Common myeloid progenitor, CD34-positive (primary cell): Measurements from ENCODE around the gene RNF103.

Source experiments
- CTCF ChIA-PET: fragments of 350-600 bp; sonication (Branson Sonifier 250); formaldehyde crosslinking; loops from one replicate; lab custom pipeline; 2021; ENCODE audit warnings: antibody characterized with exemption; lab: Charles Lee
- POLR2A ChIA-PET: fragments of 350-600 bp; sonication (Branson Sonifier 250); formaldehyde crosslinking; loops from one replicate; lab custom pipeline; 2021; ENCODE audit warnings: antibody characterized with exemption; lab: Charles Lee
- DNase-seq, 3 donors: peaks; one replicate each; pipeline versions ENCODE4 v3.0.0 to v3.0.0-alpha.2; 2013
- H3K27ac ChIP-seq, 2 experiments: 1 replicate in 1 of 2; 2 replicates in 1 of 2; pipeline ENCODE4 v1.7.0; 2013; ENCODE audit warnings: inconsistent platforms in 2 of 2, low read length in 2 of 2, mild to moderate bottlenecking in 2 of 2, low read depth in 1 of 2, moderate library complexity in 1 of 2; ENCODE audit not compliant: severe bottlenecking in 2 of 2, insufficient read depth in 1 of 2, poor library complexity in 1 of 2
- H3K27me3 ChIP-seq, 5 experiments: replicated peaks in 2 of 5; 1 replicate in 3 of 5; 2 replicates in 2 of 5; pipeline versions ENCODE4 v1.6.1 to v1.7.0; 2013; ENCODE audit warnings: low read length in 4 of 5, mild to moderate bottlenecking in 2 of 5, moderate library complexity in 2 of 5, inconsistent platforms in 1 of 5; ENCODE audit not compliant: insufficient read depth in 5 of 5, control insufficient read depth in 4 of 5
- H3K36me3 ChIP-seq, 4 experiments: 1 replicate in 2 of 4; 2 replicates in 2 of 4; pipeline versions ENCODE4 v1.6.1 to v1.7.0; 2013; ENCODE audit warnings: low read length in 3 of 4, control low read depth in 1 of 4, mild to moderate bottlenecking in 1 of 4; ENCODE audit not compliant: control insufficient read depth in 4 of 4, insufficient read depth in 4 of 4
- H3K4me1 ChIP-seq, 4 experiments: 1 replicate in 3 of 4; 2 replicates in 1 of 4; pipeline versions ENCODE4 v1.6.1 to v1.7.1; 2013; ENCODE audit warnings: low read length in 3 of 4, mild to moderate bottlenecking in 3 of 4, control low read depth in 1 of 4, inconsistent platforms in 1 of 4, moderate library complexity in 1 of 4; ENCODE audit not compliant: control insufficient read depth in 4 of 4, insufficient read depth in 4 of 4; ENCODE audit errors: control extremely low read depth in 1 of 4
- H3K4me3 ChIP-seq, 7 experiments: 1 replicate in 4 of 7; 2 replicates in 3 of 7; pipeline versions ENCODE4 v1.5.1 to v1.7.0; 2013; ENCODE audit warnings: mild to moderate bottlenecking in 7 of 7, low read length in 6 of 7, moderate library complexity in 6 of 7, inconsistent platforms in 2 of 7, low read depth in 2 of 7, control low read depth in 1 of 7; ENCODE audit not compliant: insufficient read depth in 4 of 7, control insufficient read depth in 1 of 7; ENCODE audit errors: extremely low read depth in 1 of 7
- H3K9me3 ChIP-seq, 5 experiments: 1 replicate in 4 of 5; 2 replicates in 1 of 5; pipeline versions ENCODE4 v1.6.1 to v1.7.1; 2013; ENCODE audit warnings: low read length in 4 of 5, mild to moderate bottlenecking in 2 of 5, inconsistent platforms in 1 of 5, low read depth in 1 of 5, moderate library complexity in 1 of 5; ENCODE audit not compliant: control insufficient read depth in 4 of 5, insufficient read depth in 2 of 5; ENCODE audit errors: control extremely low read depth in 1 of 5
- WGBS: methylation state at CpG from one replicate; pipeline ENCODE4 v1.1.5; 2013; ENCODE audit not compliant: insufficient coverage; 5-methylcytosine and 5-hydroxymethylcytosine counted together

Gene RNF103

DNA sequence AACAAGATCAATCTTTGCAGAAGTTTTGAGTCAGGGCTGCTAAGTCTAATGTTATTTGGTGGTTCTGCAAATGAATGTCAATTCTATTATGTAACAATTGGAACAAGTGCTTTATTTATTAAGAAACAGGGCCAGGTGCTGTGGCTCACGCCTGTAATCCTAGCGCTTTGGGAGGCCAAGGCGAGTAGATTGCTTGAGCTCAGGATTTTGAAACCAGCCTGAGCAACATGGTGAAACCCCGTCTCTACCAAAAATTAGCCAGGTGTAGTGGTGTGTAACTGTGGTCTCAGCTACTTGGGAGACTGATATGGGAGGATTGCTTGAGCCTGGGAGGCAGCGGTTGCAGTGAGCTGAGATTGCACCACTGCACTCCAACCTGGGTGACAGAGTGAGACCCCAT is 13.2 kb upstream of the RNF103 start:
- H3K9me3 ChIP-seq: peaks cover 0 to 16% (median 0%) of the 10 kb centered on the region in 5 experiments
- DNase-seq: no peak
- no peak overlapping the region for H3K27ac ChIP-seq
- ChIA-PET CTCF (no interaction called here), POLR2A (interaction anchor here (0.6 kb wide), 1 partner anchor 37 kb away, joined by 4 read pairs; no protein-coding TSS in a partner anchor)
- no peaks in the 10 kb centered on the region for H3K27me3 ChIP-seq
- no peak overlapping the region for H3K4me3 ChIP-seq
- peaks cover 0 to 16% (median 4%) of the 10 kb centered on the region in 4 experiments for H3K4me1 ChIP-seq
- no peaks in the 10 kb centered on the region for H3K36me3 ChIP-seq
- 100% methylated on average over 4 of the region's 5 CpGs for WGBS

GRCh38 chr2:86634352-86634751 is 10.7 kb upstream of the RNF103 start:
- no peaks in the 10 kb centered on the region for H3K27me3 ChIP-seq
- H3K4me1 ChIP-seq: peaks cover 0 to 20% (median 5%) of the 10 kb centered on the region in 4 experiments
- no peak overlapping the region for H3K27ac ChIP-seq
- no peak for DNase-seq
- ChIA-PET POLR2A (no interaction called here), CTCF (interaction anchor here (1.6 kb wide), 1 partner anchor 50 kb away, joined by 3 read pairs; no protein-coding TSS in a partner anchor)
- H3K4me3 ChIP-seq: no peak overlapping the region
- no peaks in the 10 kb centered on the region for H3K36me3 ChIP-seq
- 100% methylated on average over 3 of the region's 6 CpGs for WGBS
- H3K9me3 ChIP-seq: peaks cover 0 to 5% (median 0%) of the 10 kb centered on the region in 5 experiments

DNA sequence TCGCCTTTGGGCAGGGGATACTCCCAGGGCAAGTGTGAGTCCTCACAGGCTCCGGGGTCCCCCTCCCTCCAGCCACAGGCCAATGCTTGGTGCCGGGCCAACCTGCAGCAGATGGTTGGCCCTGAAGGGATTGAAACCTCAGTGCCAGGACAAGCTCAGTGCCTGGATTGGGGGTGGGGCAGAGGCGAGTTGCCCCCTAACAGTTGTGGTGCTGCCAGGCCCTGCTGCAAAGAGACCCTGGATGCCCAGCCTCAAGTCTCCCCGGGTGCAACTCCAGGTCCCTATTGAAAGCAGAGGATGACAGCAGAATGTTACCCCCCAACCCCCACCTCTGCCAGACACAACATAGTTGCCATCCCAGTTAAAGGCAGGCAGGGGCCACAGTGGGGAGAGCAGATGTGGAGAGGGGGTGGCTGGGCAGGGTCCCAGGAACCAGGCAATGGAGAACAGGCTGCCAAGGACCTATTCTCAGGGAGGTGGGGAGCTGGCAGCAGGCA is 9.5 kb upstream of the RNF103 start:
- Histone ChIP-seq H3K9me3 (no peaks in the 10 kb centered on the region), H3K36me3 (no peaks in the 10 kb centered on the region), H3K27me3 (no peaks in the 10 kb centered on the region), H3K4me1 (peaks cover 0 to 20% (median 5%) of the 10 kb centered on the region in 4 experiments), H3K27ac (no peak overlapping the region), H3K4me3 (no peak overlapping the region)
- ChIA-PET CTCF (interaction anchor here (1.6 kb wide), 1 partner anchor 49 kb away, joined by 3 read pairs; no protein-coding TSS in a partner anchor), POLR2A (no interaction called here)
- WGBS: 94% methylated on average over 3 of the region's 5 CpGs
- peak in 2 of 3 donors; percentile 10 to 44 for DNase-seq

DNA sequence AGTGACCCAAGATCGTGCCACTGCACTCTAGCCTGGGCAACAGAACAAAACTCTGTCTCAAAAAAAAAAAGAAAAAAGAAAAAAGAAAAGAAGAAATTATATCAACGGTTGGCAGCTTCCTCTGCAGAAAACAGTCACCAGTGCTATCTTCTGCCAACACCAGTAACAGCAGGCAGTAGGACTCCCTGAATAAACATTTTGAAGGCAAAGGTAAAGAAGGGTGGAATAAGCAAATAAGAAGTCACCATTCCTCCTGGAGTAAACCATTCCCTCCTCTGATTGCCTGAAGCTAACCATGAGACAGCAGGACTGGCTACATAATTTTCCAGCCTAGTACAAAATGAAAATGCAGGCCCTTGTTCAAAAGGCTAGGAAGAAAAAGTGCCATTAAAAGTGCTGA is 9.0 kb upstream of the RNF103 start:
- H3K9me3 ChIP-seq: no peaks in the 10 kb centered on the region
- no CpG with 5 or more reads among the region's 2 CpGs for WGBS
- H3K27me3 ChIP-seq: no peaks in the 10 kb centered on the region
- H3K4me3 ChIP-seq: no peak overlapping the region
- DNase-seq: peak in 2 of 3 donors; percentile 26 to 64
- ChIA-PET POLR2A (no interaction called here), CTCF (no interaction called here)
- no peaks in the 10 kb centered on the region for H3K36me3 ChIP-seq
- no peak overlapping the region for H3K27ac ChIP-seq
- H3K4me1 ChIP-seq: peaks cover 0 to 20% (median 5%) of the 10 kb centered on the region in 4 experiments

GRCh38 chr2:86631846-86632485 is 8.3 kb upstream of the RNF103 start:
- ChIA-PET POLR2A (no interaction called here), CTCF (no interaction called here)
- 80% methylated on average over 8 of the region's 10 CpGs for WGBS

DNA sequence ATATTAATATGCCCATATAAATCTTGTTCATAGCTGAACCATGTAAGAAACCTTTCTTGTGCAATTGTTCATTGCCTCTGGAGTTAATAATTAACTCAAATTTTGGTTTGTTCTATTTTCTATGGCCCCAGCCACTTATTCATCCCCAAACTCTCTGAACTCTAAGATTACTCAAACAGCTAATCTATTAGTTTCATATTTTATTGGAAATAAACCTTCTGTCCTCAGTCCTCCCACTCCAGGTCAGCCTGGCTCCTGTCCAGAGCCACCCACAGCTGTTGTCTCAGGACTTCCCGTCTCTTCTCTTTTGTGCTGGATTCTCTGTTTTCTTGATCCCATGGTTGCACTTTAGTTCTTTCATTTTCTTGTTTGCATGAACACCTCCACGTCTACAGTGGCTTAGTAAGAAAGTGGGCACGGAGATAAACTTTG is 4.4 kb upstream of the RNF103 start:
- DNase-seq: no peak
- CTCF ChIA-PET: no interaction called here
- WGBS: no CpG with 5 or more reads among the region's 3 CpGs

More at GRCh38 chr2:86631846-86632485, 8.3 kb upstream of the RNF103 start:
- no peaks in the 10 kb centered on the region for H3K36me3 ChIP-seq
- H3K9me3 ChIP-seq: no peaks in the 10 kb centered on the region
- no peak overlapping the region for H3K27ac ChIP-seq
- peaks cover 0 to 20% (median 5%) of the 10 kb centered on the region in 4 experiments for H3K4me1 ChIP-seq
- H3K4me3 ChIP-seq: no peak overlapping the region
- H3K27me3 ChIP-seq: no peaks in the 10 kb centered on the region
- DNase-seq: peak in 1 of 3 donors; percentile 19

DNA sequence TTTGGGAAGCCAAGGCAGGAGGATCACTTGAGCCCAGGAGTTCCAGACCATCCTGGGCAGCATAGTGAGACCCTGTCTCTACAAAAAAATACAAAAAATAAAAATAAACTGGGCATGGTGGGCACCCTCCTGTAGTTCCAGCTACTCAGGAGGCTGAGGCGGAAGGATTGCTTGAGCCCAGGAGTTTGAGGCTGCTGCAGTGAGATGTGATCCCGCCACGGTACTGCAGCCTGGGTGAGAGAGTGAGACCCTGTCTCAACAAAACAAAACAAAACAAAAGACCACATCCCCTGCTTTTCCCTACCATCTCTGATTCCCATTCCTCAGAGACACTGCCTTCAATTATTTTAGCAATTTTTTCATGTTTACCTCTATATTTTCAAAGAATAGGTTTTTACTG is 3.9 kb upstream of the RNF103 start:
- Histone ChIP-seq H3K9me3 (no peaks in the 10 kb centered on the region), H3K27ac (no peak overlapping the region), H3K4me1 (peaks cover 0 to 16% (median 7%) of the 10 kb centered on the region in 4 experiments), H3K27me3 (no peaks in the 10 kb centered on the region), H3K4me3 (no peak overlapping the region), H3K36me3 (no peaks in the 10 kb centered on the region)
- POLR2A ChIA-PET: no interaction called here
- WGBS: 93% methylated on average over 3 of the region's 3 CpGs
- no peak for DNase-seq
- CTCF ChIA-PET: no interaction called here

More for the DNA sequence above, 4.4 kb upstream of the RNF103 start:
- Histone ChIP-seq H3K4me3 (no peak overlapping the region), H3K27me3 (no peaks in the 10 kb centered on the region), H3K36me3 (no peaks in the 10 kb centered on the region), H3K9me3 (no peaks in the 10 kb centered on the region), H3K27ac (no peak overlapping the region), H3K4me1 (peaks cover 0 to 22% (median 8%) of the 10 kb centered on the region in 4 experiments)
- POLR2A ChIA-PET: no interaction called here
